Frontal cortex (tissue), 4 donors: ENCODE results near the gene TTC32. TPM values are rescaled to one million over a fixed set of nuclear protein-coding genes. Genes with fewer than 3 reads are reported as not detected.
"Not testable (repeated sequence)": the region's sequence is repeated elsewhere in the genome, so short reads cannot be mapped to it uniquely, and the experiment has no call there.

Source experiments
- DNase-seq, 2 donors: peaks; one replicate each; pipeline ENCODE4 v3.0.0; 2012; ENCODE audit warnings: low spot score in 2 of 2
- FAIRE-seq: peaks from 2 replicates; lab custom pipeline; 2012; peaks lifted over from hg19 to GRCh38; lab: Jason Lieb, UNC
- total RNA-seq: library from RNA; depleted of rRNA; stranded (reverse); fragments of >200 nt; gene quantifications from one replicate; pipeline ENCODE4 v1.2.3, GENCODE V29; 2014
- donor health status: control.
- donor health status: control.
- donor health status: control.

Gene TTC32
- total RNA-seq, 1 donor from 2014 or later, result 10.6 TPM

GRCh38 chr2:19900931-19901441 lies 797 bp downstream of the TTC32 start:
- DNase-seq (no peak), FAIRE-seq (no peak)

GRCh38 chr2:19899985-19900930 lies 1.5 kb downstream of the TTC32 start:
- DNase-seq, result no peak
- no peak for FAIRE-seq

- FAIRE-seq (no peak), DNase-seq (no peak)
Observed at GRCh38 chr2:19898592-19899329, 3.0 kb downstream of the TTC32 start.

- FAIRE-seq (no peak), DNase-seq (no peak)
Observed at GRCh38 chr2:19897623-19898245, 4.0 kb downstream of the TTC32 start.

- FAIRE-seq (no peak), DNase-seq (no peak)
Observed at GRCh38 chr2:19895535-19895934, 6.2 kb downstream of the TTC32 start.

GRCh38 chr2:19894134-19894792 lies 7.5 kb downstream of the TTC32 start:
- no peak for DNase-seq
- no peak for FAIRE-seq

GRCh38 chr2:19893520-19894133 lies 8.2 kb downstream of the TTC32 start:
- DNase-seq (no peak), FAIRE-seq (no peak)

- not testable (repeated sequence) for FAIRE-seq, DNase-seq
Observed at GRCh38 chr2:19891971-19892370, 9.8 kb downstream of the TTC32 start.

GRCh38 chr2:19890104-19890503 lies 11.7 kb downstream of the TTC32 start:
- FAIRE-seq, result no peak

GRCh38 chr2:19888831-19889230 lies 13.0 kb downstream of the TTC32 start:
- no peak for DNase-seq
- FAIRE-seq, result no peak

More at GRCh38 chr2:19890104-19890503, 11.7 kb downstream of the TTC32 start:
- no peak for DNase-seq

- DNase-seq (no peak), FAIRE-seq (no peak)
Observed at GRCh38 chr2:19887510-19887909, 14.3 kb downstream of the TTC32 start.

- FAIRE-seq, result no peak
- DNase-seq, result no peak
Observed at GRCh38 chr2:19886261-19886660, 15.5 kb downstream of the TTC32 start.

GRCh38 chr2:19885791-19886190 lies 16.0 kb downstream of the TTC32 start:
- FAIRE-seq (no peak), DNase-seq (no peak)

- no peak for FAIRE-seq
- DNase-seq, result no peak
Observed at GRCh38 chr2:19883971-19884720, 17.6 kb downstream of the TTC32 start.

- FAIRE-seq (no peak), DNase-seq (no peak)
Observed at GRCh38 chr2:19883486-19883885, 18.3 kb downstream of the TTC32 start.

GRCh38 chr2:19882286-19882685 lies 19.5 kb downstream of the TTC32 start:
- FAIRE-seq (no peak), DNase-seq (no peak)

GRCh38 chr2:19881908-19882265 lies 19.9 kb downstream of the TTC32 start:
- no peak for FAIRE-seq

GRCh38 chr2:19881221-19881907 lies 20.4 kb downstream of the TTC32 start:
- no peak for FAIRE-seq

More at GRCh38 chr2:19881908-19882265, 19.9 kb downstream of the TTC32 start:
- no peak for DNase-seq

More at GRCh38 chr2:19881221-19881907, 20.4 kb downstream of the TTC32 start:
- DNase-seq, result no peak
